Nephron (organoid): ENCODE results near the gene CUX1.
A peak's percentile ranks its signal among the peaks of the same experiment; 100 is the strongest.

ENCODE experiments used
- H3K27ac Mint-ChIP-seq, 3 experiments: 2 replicates each; pipeline ENCODE4 v1.8.0; 2020; ENCODE audit warnings: mixed read lengths in 3 of 3, mild to moderate bottlenecking in 2 of 3, moderate library complexity in 1 of 3
- H3K27me3 Mint-ChIP-seq: 2 replicates; pipeline ENCODE4 v1.8.0; 2021; ENCODE audit warnings: low read depth, mild to moderate bottlenecking, moderate library complexity, mixed read lengths
- H3K36me3 Mint-ChIP-seq: 2 replicates; pipeline ENCODE4 v1.8.0; 2020; ENCODE audit warnings: low read depth, mixed read lengths
- H3K4me1 Mint-ChIP-seq: 2 replicates; pipeline ENCODE4 v1.8.0; 2020; ENCODE audit warnings: mixed read lengths
- H3K4me3 Mint-ChIP-seq, 3 experiments: 2 replicates each; pipeline ENCODE4 v1.8.0; 2020; ENCODE audit warnings: mild to moderate bottlenecking in 3 of 3, mixed read lengths in 3 of 3, moderate library complexity in 2 of 3
- H3K9me3 Mint-ChIP-seq: 2 replicates; pipeline ENCODE4 v1.8.0; 2020; ENCODE audit warnings: mixed read lengths
- CTCF ChIP-seq, 3 experiments: fragments of 200-600 bp; sonication (generic); IDR thresholded peaks; one replicate each; pipeline ENCODE4 v1.5.0; 2021; ENCODE audit warnings: antibody characterized with exemption in 3 of 3; ENCODE audit not compliant: unreplicated experiment in 3 of 3

CUX1 gene

GRCh38 chr7:101868191-101868950, 50.9 kb downstream of the CUX1 start:
- Mint-ChIP-seq H3K4me3 (peak overlapping the region; percentile 5 to 41 (median 6)), H3K27ac (peak overlapping the region; percentile 2 to 79 (median 70)), H3K9me3 (no peaks in the 10 kb centered on the region), H3K36me3 (peaks cover 8% of the 10 kb centered on the region), H3K4me1 (peaks cover 52% of the 10 kb centered on the region), H3K27me3 (no peaks in the 10 kb centered on the region)
- TF ChIP-seq CTCF (IDR thresholded peaks at IDR 0.05; ENCODE audit: unreplicated experiment in 3 of 3): no peak

GRCh38 chr7:101869026-101869900, 51.8 kb downstream of the CUX1 start:
- peak overlapping the region; percentile 79 to 89 (median 89) for H3K27ac Mint-ChIP-seq
- TF ChIP-seq CTCF (IDR thresholded peaks at IDR 0.05; ENCODE audit: unreplicated experiment in 3 of 3): no peak
- peaks cover 53% of the 10 kb centered on the region for H3K4me1 Mint-ChIP-seq
- H3K9me3 Mint-ChIP-seq: no peaks in the 10 kb centered on the region
- peaks cover 8% of the 10 kb centered on the region for H3K36me3 Mint-ChIP-seq
- no peaks in the 10 kb centered on the region for H3K27me3 Mint-ChIP-seq
- H3K4me3 Mint-ChIP-seq: peak overlapping the region in 1 of 3 experiments; percentile 64

GRCh38 chr7:101869901-101870290, 52.5 kb downstream of the CUX1 start:
- H3K27me3 Mint-ChIP-seq: peaks cover 4% of the 10 kb centered on the region
- peak overlapping the region in 2 of 3 experiments; percentile 44 to 64 for H3K4me3 Mint-ChIP-seq
- no peaks in the 10 kb centered on the region for H3K9me3 Mint-ChIP-seq
- peaks cover 58% of the 10 kb centered on the region for H3K4me1 Mint-ChIP-seq
- H3K27ac Mint-ChIP-seq: peak overlapping the region; percentile 79 to 89 (median 89)
- H3K36me3 Mint-ChIP-seq: peaks cover 8% of the 10 kb centered on the region
- no peak for TF ChIP-seq CTCF (IDR thresholded peaks at IDR 0.05; ENCODE audit: unreplicated experiment in 3 of 3)

GRCh38 chr7:101870361-101871062, 53.1 kb downstream of the CUX1 start:
- H3K4me1 Mint-ChIP-seq: peaks cover 58% of the 10 kb centered on the region
- H3K27me3 Mint-ChIP-seq: peaks cover 4% of the 10 kb centered on the region
- H3K9me3 Mint-ChIP-seq: no peaks in the 10 kb centered on the region
- TF ChIP-seq CTCF (IDR thresholded peaks at IDR 0.05; ENCODE audit: unreplicated experiment in 3 of 3): no peak
- peaks cover 7% of the 10 kb centered on the region for H3K36me3 Mint-ChIP-seq
- H3K27ac Mint-ChIP-seq: peak overlapping the region; percentile 79 to 89 (median 89)
- H3K4me3 Mint-ChIP-seq: peak overlapping the region; percentile 37 to 64 (median 44)

- no peak for TF ChIP-seq CTCF (IDR thresholded peaks at IDR 0.05; ENCODE audit: unreplicated experiment in 3 of 3)
- H3K4me3 Mint-ChIP-seq: no peak overlapping the region
- H3K27me3 Mint-ChIP-seq: peaks cover 4% of the 10 kb centered on the region
- peaks cover 4% of the 10 kb centered on the region for H3K36me3 Mint-ChIP-seq
- peaks cover 58% of the 10 kb centered on the region for H3K4me1 Mint-ChIP-seq
- peak overlapping the region in 1 of 3 experiments; percentile 79 for H3K27ac Mint-ChIP-seq
- H3K9me3 Mint-ChIP-seq: no peaks in the 10 kb centered on the region
Measured at GRCh38 chr7:101871351-101871750, 53.9 kb downstream of the CUX1 start.
